ENCODE results near the gene CCL7. TPM values are rescaled to one million over a fixed set of nuclear protein-coding genes. Genes with fewer than 3 reads are reported as not detected.

CCL7 gene
- total RNA-seq, 2 experiments from 2014 or later: not detected

DNA sequence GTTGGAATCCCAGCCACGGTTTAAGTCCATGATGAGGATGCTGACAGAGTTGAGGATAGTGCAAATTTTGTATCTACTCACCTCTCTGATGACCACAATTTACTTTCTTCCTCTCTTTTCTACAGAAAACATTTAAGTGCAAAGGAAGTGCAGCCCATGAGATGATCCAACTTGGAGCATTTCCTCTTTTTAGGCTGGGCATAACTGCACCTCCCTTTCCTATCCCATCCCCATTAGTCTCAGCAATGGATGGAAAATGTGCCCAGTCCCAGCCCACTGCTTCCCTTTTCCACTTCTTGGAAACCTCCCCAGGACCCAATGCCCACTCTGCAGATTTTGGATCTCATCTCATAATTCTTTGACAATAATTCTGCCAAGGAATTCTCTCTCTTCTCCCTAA, 32.6 kb downstream of the CCL7 start:
- no peak for ATAC-seq (ENCODE audit: poor library complexity)
- H3K4me3 Mint-ChIP-seq: no peak overlapping the region
- Histone ChIP-seq H3K9me3 (ENCODE audit: control insufficient read depth in 1 of 2, insufficient read depth in 1 of 2, low read length in 2 of 2) (no peaks in the 10 kb centered on the region), H3K27ac (ENCODE audit: low read depth in 1 of 2, low read length in 2 of 2) (no peak overlapping the region), H3K27me3 (ENCODE audit: control insufficient read depth in 1 of 2, insufficient read depth in 2 of 2, low read length in 2 of 2) (peaks cover 7 to 11% of the 10 kb centered on the region in 2 experiments), H3K36me3 (ENCODE audit: insufficient read depth, low read length) (no peaks in the 10 kb centered on the region), H3K4me3 (ENCODE audit: low read length) (no peak overlapping the region), H3K4me1 (ENCODE audit: insufficient read depth, low read length) (no peaks in the 10 kb centered on the region)
- DNase-seq: no peak
- H3K36me3 Mint-ChIP-seq (ENCODE audit: low read depth): no peaks in the 10 kb centered on the region
- H3K9me3 Mint-ChIP-seq: no peaks in the 10 kb centered on the region
- H3K27ac Mint-ChIP-seq: no peak overlapping the region
- H3K4me1 Mint-ChIP-seq (ENCODE audit: low read depth): no peaks in the 10 kb centered on the region
- intact Hi-C loops (cut with DNase I, micrococcal nuclease): no loop called here
- TF ChIP-seq, protein P1, sequence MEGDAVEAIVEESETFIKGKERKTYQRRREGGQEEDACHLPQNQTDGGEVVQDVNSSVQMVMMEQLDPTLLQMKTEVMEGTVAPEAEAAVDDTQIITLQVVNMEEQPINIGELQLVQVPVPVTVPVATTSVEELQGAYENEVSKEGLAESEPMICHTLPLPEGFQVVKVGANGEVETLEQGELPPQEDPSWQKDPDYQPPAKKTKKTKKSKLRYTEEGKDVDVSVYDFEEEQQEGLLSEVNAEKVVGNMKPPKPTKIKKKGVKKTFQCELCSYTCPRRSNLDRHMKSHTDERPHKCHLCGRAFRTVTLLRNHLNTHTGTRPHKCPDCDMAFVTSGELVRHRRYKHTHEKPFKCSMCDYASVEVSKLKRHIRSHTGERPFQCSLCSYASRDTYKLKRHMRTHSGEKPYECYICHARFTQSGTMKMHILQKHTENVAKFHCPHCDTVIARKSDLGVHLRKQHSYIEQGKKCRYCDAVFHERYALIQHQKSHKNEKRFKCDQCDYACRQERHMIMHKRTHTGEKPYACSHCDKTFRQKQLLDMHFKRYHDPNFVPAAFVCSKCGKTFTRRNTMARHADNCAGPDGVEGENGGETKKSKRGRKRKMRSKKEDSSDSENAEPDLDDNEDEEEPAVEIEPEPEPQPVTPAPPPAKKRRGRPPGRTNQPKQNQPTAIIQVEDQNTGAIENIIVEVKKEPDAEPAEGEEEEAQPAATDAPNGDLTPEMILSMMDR (IDR thresholded peaks at IDR 0.05): no peak
- peaks cover 46% of the 10 kb centered on the region for H3K27me3 Mint-ChIP-seq
- POLR2A ChIA-PET: no interaction called here
- CTCF ChIA-PET: no interaction called here

DNA sequence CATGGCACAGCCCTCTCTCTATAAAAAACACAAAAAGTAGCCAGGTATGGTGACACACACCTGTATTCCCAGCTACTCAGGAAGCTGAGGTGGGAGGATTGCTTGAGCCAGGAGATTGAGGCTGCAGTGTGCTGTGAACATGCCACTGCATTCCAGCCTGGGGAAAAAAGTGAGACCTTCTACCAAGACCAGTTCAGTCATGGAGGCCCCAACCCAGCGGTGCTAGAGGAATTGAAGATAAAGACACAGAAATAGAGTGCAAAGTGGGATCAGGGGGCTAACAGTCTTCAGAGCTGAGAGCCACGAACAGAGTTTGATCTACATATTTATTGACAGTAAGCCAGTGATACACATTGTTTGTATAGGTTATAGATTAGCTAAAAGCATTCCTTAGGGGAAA, 33.6 kb downstream of the CCL7 start:
- CTCF ChIA-PET: no interaction called here
- H3K27me3 Mint-ChIP-seq: peaks cover 43% of the 10 kb centered on the region

DNA sequence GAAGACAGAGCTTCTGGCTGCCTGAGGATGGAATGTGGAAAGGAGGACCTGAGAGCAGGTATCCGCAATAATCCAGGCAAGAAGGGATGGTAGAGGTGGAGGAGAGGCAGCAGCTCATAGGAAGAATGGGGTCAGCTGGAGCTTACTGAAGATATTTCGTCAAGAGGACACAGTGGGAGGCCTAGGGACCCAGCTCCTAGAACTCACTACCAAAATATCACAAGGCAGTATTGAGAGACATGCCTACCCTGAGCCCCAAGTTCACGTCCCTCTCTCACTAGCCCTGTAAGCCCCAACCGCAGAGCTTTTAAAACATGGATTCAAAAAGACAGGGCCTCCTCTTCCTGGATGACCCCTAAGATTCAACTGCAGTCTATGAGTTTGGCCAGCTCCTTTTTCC, 35.0 kb downstream of the CCL7 start:
- ChIA-PET POLR2A (no interaction called here), CTCF (no interaction called here)
- no peak overlapping the region for H3K4me3 Mint-ChIP-seq
- no peak for DNase-seq
- H3K27me3 Mint-ChIP-seq: peaks cover 28% of the 10 kb centered on the region
- no peaks in the 10 kb centered on the region for H3K9me3 ChIP-seq (ENCODE audit: control insufficient read depth in 1 of 2, insufficient read depth in 1 of 2, low read length in 2 of 2)
- H3K9me3 Mint-ChIP-seq: no peaks in the 10 kb centered on the region
- H3K27me3 ChIP-seq (ENCODE audit: control insufficient read depth in 1 of 2, insufficient read depth in 2 of 2, low read length in 2 of 2): peaks cover 3 to 5% of the 10 kb centered on the region in 2 experiments
- no peaks in the 10 kb centered on the region for H3K4me1 ChIP-seq (ENCODE audit: insufficient read depth, low read length)
- H3K4me1 Mint-ChIP-seq (ENCODE audit: low read depth): no peaks in the 10 kb centered on the region
- H3K27ac ChIP-seq (ENCODE audit: low read depth in 1 of 2, low read length in 2 of 2): no peak overlapping the region
- TF ChIP-seq, protein P1 (IDR thresholded peaks at IDR 0.05): no peak
- no peaks in the 10 kb centered on the region for H3K36me3 ChIP-seq (ENCODE audit: insufficient read depth, low read length)
- H3K36me3 Mint-ChIP-seq (ENCODE audit: low read depth): no peaks in the 10 kb centered on the region
- no peak for ATAC-seq (ENCODE audit: poor library complexity)
- no peak overlapping the region for H3K4me3 ChIP-seq (ENCODE audit: low read length)
- no peak overlapping the region for H3K27ac Mint-ChIP-seq
- intact Hi-C loops (cut with DNase I, micrococcal nuclease): no loop called here

More for the DNA sequence above, 33.6 kb downstream of the CCL7 start:
- Histone ChIP-seq H3K27ac (ENCODE audit: low read depth in 1 of 2, low read length in 2 of 2) (no peak overlapping the region), H3K36me3 (ENCODE audit: insufficient read depth, low read length) (no peaks in the 10 kb centered on the region), H3K4me1 (ENCODE audit: insufficient read depth, low read length) (no peaks in the 10 kb centered on the region), H3K4me3 (ENCODE audit: low read length) (no peak overlapping the region), H3K9me3 (ENCODE audit: control insufficient read depth in 1 of 2, insufficient read depth in 1 of 2, low read length in 2 of 2) (no peaks in the 10 kb centered on the region), H3K27me3 (ENCODE audit: control insufficient read depth in 1 of 2, insufficient read depth in 2 of 2, low read length in 2 of 2) (peaks cover 4 to 12% of the 10 kb centered on the region in 2 experiments)
- ATAC-seq (ENCODE audit: poor library complexity): no peak
- Mint-ChIP-seq H3K9me3 (no peaks in the 10 kb centered on the region), H3K4me3 (no peak overlapping the region), H3K36me3 (ENCODE audit: low read depth) (no peaks in the 10 kb centered on the region), H3K4me1 (ENCODE audit: low read depth) (no peaks in the 10 kb centered on the region), H3K27ac (no peak overlapping the region)
- intact Hi-C loops (cut with DNase I, micrococcal nuclease): no loop called here
- TF ChIP-seq, protein P1 (IDR thresholded peaks at IDR 0.05): no peak
- POLR2A ChIA-PET: no interaction called here
- DNase-seq: no peak

All from CD4-positive, alpha-beta T cell (primary cell).